Measurements from ENCODE around the gene ALDH3B1.

The ALDH3B1 gene

DNA sequence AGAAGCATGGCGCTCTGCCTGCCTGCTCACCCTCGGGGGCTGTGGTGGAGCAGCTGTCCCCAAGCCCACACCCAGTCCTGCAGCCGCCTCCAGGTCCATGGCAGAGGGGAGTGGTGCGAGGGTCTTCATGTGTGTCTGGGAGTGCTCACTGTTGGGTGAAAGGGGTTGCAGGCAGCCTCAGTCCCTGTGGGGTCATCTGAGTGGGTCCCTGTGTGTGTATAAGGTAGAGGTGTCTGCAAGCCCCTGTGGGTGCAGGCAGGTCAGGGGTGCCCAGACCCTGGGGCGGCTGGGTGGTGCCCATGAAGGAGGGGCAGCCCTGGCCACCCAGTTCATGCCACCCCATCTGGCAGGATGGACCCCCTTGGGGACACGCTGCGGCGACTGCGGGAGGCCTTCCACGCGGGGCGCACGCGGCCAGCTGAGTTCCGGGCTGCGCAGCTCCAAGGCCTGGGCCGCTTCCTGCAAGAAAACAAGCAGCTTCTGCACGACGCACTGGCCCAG lies 4.9 kb downstream of the ALDH3B1 start:
- TF ChIP-seq JUND (IDR thresholded peaks at IDR 0.05; ENCODE audit: low read depth): no peak
- in situ Hi-C loops (cut with HindIII; ENCODE audit: low pct_unique_long_range_greater_than_20kb, low sequenced_read_pairs): no loop called here
- no peak for DNase-seq (ENCODE audit: low read depth in 1 of 2, low spot score in 1 of 2)

DNA sequence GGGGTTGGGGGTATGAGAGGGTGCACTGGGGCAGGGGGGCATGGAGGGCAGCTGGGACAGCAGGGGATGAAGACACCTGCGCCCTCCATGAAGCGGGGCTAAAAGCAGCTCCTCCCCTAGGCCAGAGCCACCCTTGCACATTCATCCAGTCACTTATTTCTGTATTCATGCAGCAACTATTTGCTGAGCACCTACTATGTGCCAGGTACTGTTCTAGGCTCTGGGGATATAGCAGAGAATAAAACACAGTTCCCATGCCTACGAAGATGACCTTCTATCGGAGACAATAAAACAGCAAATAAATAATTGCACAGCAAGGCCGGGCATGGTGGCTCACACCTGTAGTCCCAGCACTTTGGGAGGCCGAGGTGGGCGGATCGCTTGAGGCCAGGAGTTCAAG lies 5.3 kb downstream of the ALDH3B1 start:
- in situ Hi-C loops (cut with HindIII; ENCODE audit: low pct_unique_long_range_greater_than_20kb, low sequenced_read_pairs): no loop called here
- DNase-seq (ENCODE audit: low read depth in 1 of 2, low spot score in 1 of 2): no peak
- no peak for TF ChIP-seq JUND (IDR thresholded peaks at IDR 0.05; ENCODE audit: low read depth)

DNA sequence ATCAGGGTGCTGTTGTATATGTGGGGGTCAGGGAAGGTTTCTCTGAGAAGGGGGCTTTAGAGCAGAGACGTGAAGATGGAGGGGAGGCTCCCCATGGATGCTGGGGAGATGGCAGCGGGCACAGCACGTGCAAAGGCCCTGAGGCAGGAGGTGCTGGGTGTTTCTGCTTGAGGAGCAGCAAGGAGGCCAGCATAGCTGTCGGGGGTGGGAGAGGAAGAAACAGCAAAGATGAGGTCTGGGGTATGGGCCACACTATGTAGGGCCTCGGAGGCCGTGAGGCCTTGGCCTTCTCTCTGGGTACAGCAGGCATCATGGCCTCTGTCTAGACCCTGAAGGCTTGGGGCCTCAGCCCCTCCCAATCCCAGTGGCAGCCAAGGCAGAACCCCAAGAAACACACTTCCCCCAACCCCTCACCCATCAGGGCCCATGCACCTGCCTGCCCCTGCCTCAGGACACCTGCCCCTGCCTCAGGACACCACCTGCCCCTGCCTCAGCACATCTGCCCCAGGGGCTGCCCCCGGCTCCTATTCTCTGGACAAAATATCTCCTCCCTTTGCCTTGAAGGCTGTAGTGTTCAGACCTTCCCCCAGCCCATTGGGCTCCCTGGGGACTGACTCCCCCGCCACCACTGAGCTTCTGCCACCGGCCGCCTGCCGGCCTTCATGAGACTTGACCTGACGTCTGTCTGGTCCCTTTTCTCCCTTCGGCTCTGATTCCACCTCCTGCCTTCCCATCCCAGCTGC lies 6.2 kb downstream of the ALDH3B1 start:
- no peak for TF ChIP-seq JUND (IDR thresholded peaks at IDR 0.05; ENCODE audit: low read depth)
- in situ Hi-C loops (cut with HindIII; ENCODE audit: low pct_unique_long_range_greater_than_20kb, low sequenced_read_pairs): no loop called here
- DNase-seq (ENCODE audit: low read depth in 1 of 2, low spot score in 1 of 2): peak in 1 of 2 experiments; percentile 57

DNA sequence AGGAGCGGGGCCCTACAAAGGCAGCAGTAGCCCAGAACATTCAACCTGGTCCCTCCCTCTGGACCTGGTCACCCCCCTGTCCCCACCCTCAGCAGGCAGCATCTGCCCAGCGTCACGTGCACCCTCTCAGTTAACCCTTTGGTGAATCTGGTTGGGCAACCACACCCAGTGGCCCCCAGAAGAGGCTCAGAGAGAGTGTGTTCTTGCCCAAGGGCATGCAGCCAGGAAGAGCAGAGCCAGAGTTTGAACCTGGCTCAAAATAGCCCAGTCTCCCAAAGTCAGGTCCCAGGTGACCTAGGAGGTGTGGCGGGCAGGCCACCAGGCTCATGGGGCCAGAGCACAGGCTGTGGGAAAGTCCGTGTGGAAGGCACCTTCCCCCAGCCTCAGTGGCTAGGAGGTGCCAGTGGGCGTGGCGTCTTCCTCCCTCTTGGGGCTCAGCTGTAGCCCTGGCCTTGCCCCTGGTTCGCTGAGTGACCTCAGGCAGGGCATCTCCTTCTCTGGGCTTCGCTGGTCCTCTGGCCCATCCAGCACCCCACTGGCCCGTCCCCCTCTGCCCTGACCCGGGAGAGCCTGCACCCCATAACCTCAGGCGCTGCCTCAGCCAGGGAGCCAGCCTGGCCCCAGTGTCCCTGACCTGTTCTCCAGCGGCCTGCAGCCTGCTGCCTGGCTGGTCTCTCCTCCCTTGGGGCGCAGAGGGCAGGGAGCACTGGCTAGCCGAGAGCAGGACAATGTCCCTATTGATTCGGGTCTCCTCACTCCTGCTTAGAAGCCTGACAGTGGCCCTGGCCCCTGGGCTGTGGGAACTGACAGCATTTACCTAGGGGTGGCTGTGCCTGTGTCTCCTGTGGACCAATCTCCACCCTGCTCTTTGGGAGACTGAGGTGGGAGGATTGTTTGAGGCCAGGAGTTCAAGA lies 7.0 kb downstream of the ALDH3B1 start:
- in situ Hi-C loops (cut with HindIII; ENCODE audit: low pct_unique_long_range_greater_than_20kb, low sequenced_read_pairs): no loop called here
- no peak for TF ChIP-seq JUND (IDR thresholded peaks at IDR 0.05; ENCODE audit: low read depth)
- DNase-seq (ENCODE audit: low read depth in 1 of 2, low spot score in 1 of 2): no peak

DNA sequence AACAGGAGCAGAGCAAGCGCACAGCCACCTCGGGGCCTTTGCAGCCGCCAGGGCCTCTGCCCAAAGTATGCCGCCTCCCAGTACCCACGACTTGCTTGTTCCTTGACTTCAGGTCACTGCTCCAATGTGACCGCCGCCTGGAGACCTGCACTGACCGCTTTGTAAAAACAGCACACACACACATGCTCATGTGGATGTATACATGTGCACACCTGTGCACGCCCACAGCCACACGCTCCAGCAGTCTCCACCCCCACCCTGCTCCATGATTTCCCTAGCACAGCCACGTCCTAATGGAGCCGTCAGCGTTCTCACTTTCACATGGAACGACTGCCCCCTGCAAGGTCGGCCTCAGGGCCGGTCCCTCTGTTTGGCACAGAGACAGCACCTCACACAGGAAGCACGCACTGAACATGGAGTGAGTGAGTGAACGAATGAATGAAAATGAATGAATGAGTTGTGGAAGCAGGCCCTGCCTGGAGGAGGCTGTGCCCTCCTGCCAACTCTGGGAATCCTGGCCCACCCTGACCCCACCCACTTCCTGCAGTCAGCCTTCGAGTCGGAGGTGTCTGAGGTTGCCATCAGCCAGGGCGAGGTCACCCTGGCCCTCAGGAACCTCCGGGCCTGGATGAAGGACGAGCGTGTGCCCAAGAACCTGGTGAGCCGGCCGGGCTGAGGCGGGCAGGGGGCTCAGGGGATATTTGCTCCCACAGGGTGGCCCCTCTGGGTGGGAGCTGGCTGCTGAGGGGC lies 8.0 kb downstream of the ALDH3B1 start:
- TF ChIP-seq JUND (IDR thresholded peaks at IDR 0.05; ENCODE audit: low read depth): no peak

DNA sequence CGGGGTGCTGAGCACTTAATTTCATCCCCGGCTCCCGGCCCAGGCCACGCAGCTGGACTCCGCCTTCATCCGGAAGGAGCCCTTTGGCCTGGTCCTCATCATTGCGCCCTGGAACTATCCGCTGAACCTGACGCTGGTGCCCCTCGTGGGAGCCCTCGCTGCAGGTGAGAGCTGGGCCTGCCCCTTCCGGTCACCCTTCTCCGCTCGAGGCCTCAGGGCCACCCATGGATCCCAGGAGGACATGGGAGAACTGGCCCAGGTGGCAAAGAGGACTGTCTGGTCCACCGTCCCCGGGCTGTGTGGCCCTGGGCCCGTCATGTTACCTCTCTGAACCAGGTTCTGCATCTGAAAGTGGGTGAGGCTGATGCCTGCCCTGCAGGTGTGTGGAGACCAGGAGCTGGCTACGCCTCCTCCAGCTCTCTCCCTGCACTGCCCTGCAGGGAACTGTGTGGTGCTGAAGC lies 8.6 kb downstream of the ALDH3B1 start:
- TF ChIP-seq JUND (IDR thresholded peaks at IDR 0.05; ENCODE audit: low read depth): no peak
- DNase-seq (ENCODE audit: low read depth in 1 of 2, low spot score in 1 of 2): no peak
- in situ Hi-C loops (cut with HindIII; ENCODE audit: low pct_unique_long_range_greater_than_20kb, low sequenced_read_pairs): no loop called here

More for the DNA sequence above, 8.0 kb downstream of the ALDH3B1 start:
- in situ Hi-C loops (cut with HindIII; ENCODE audit: low pct_unique_long_range_greater_than_20kb, low sequenced_read_pairs): no loop called here
- DNase-seq (ENCODE audit: low read depth in 1 of 2, low spot score in 1 of 2): no peak

GRCh38 chr11:68019486-68019885 lies 9.4 kb downstream of the ALDH3B1 start:
- no peak for TF ChIP-seq JUND (IDR thresholded peaks at IDR 0.05; ENCODE audit: low read depth)
- DNase-seq (ENCODE audit: low read depth in 1 of 2, low spot score in 1 of 2): no peak
- in situ Hi-C loops (cut with HindIII; ENCODE audit: low pct_unique_long_range_greater_than_20kb, low sequenced_read_pairs): no loop called here

GRCh38 chr11:68020575-68020974 lies 10.4 kb downstream of the ALDH3B1 start:
- no peak for TF ChIP-seq JUND (IDR thresholded peaks at IDR 0.05; ENCODE audit: low read depth)
- DNase-seq (ENCODE audit: low read depth in 1 of 2, low spot score in 1 of 2): peak in 1 of 2 experiments; percentile 76
- in situ Hi-C loops (cut with HindIII; ENCODE audit: low pct_unique_long_range_greater_than_20kb, low sequenced_read_pairs): no loop called here

GRCh38 chr11:68021167-68021787 lies 11.2 kb downstream of the ALDH3B1 start:
- TF ChIP-seq JUND (IDR thresholded peaks at IDR 0.05; ENCODE audit: low read depth): no peak
- in situ Hi-C loops (cut with HindIII; ENCODE audit: low pct_unique_long_range_greater_than_20kb, low sequenced_read_pairs): no loop called here
- peak; percentile 84 to 85 for DNase-seq (ENCODE audit: low read depth in 1 of 2, low spot score in 1 of 2)

- no peak for DNase-seq (ENCODE audit: low read depth in 1 of 2, low spot score in 1 of 2)
- in situ Hi-C loops (cut with HindIII; ENCODE audit: low pct_unique_long_range_greater_than_20kb, low sequenced_read_pairs): no loop called here
- no peak for TF ChIP-seq JUND (IDR thresholded peaks at IDR 0.05; ENCODE audit: low read depth)
These were observed 12.4 kb downstream of the ALDH3B1 start for GRCh38 chr11:68022531-68022930.

DNA sequence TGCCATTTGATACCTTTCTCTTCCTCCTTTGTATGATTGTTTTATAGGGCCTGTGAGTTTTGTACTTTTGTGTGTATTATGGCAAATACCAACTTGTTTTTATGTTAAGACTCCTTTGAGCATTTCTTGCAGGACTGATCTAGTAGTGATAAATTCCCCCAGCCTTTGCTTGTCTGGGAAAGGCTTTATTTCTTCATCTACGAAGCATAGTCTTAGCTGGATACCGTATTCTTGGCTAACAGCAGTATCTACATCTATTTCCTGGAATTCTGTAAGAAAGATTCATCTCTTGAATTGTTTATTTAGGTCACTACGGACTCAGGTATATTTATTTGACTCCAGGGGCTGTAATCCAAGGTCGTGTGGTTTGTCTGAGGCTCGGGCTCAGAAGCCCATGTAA lies 14.4 kb downstream of the ALDH3B1 start:
- TF ChIP-seq JUND (IDR thresholded peaks at IDR 0.05; ENCODE audit: low read depth): no peak
- DNase-seq (ENCODE audit: low read depth in 1 of 2, low spot score in 1 of 2): no peak
- in situ Hi-C loops (cut with HindIII; ENCODE audit: low pct_unique_long_range_greater_than_20kb, low sequenced_read_pairs): no loop called here

DNA sequence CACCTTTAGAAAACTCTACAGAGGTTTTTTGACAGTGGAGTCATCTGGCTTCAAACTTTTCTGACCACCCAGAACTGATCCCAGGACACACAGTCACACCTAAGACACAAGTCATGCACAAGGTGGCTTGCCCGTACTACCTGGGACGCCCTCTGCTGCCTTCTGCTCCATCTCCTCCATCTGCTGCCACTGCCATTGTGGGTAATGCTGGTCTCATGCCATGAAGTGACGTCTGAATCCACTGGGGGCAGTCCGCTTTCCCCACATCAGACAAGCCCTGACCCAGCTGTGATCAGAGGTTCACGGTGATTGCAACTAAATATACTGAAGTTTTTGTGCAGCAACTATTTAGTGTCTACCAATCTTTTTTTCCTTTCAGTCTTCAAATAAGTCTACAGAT lies 14.9 kb downstream of the ALDH3B1 start:
- in situ Hi-C loops (cut with HindIII; ENCODE audit: low pct_unique_long_range_greater_than_20kb, low sequenced_read_pairs): no loop called here

More for the DNA sequence above, 14.9 kb downstream of the ALDH3B1 start:
- no peak for DNase-seq (ENCODE audit: low read depth in 1 of 2, low spot score in 1 of 2)
- TF ChIP-seq JUND (IDR thresholded peaks at IDR 0.05; ENCODE audit: low read depth): no peak
